RCC 7860 (cell line): ENCODE results near the gene PRLHR.

Experiments
- DNase-seq: peaks from one replicate; pipeline ENCODE4 v3.0.0-alpha.2; 2015; ENCODE audit warnings: low spot score
- FAIRE-seq: peaks from 2 replicates; lab custom pipeline; 2012; peaks lifted over from hg19 to GRCh38; lab: Jason Lieb, UNC

Gene PRLHR

GRCh38 chr10:118564652-118565051, 30.8 kb downstream of the PRLHR start:
- DNase-seq (no peak), FAIRE-seq (no peak)

- FAIRE-seq (no peak), DNase-seq (no peak)
Observed at GRCh38 chr10:118564114-118564513, 31.3 kb downstream of the PRLHR start.

GRCh38 chr10:118563373-118563890, 32.0 kb downstream of the PRLHR start:
- FAIRE-seq (no peak), DNase-seq (no peak)

- FAIRE-seq, result no peak
- DNase-seq, result no peak
Observed at GRCh38 chr10:118562851-118563250, 32.6 kb downstream of the PRLHR start.

GRCh38 chr10:118557946-118558345, 37.5 kb downstream of the PRLHR start:
- FAIRE-seq, result no peak

GRCh38 chr10:118551535-118552100, 43.8 kb downstream of the PRLHR start:
- FAIRE-seq (no peak), DNase-seq (no peak)

More at GRCh38 chr10:118557946-118558345, 37.5 kb downstream of the PRLHR start:
- no peak for DNase-seq

GRCh38 chr10:118547282-118547681, 48.2 kb downstream of the PRLHR start:
- no peak for FAIRE-seq
- DNase-seq, result no peak

- FAIRE-seq (no peak), DNase-seq (no peak)
Observed at GRCh38 chr10:118546479-118546878, 49.0 kb downstream of the PRLHR start.

GRCh38 chr10:118545381-118545780, 50.1 kb downstream of the PRLHR start:
- DNase-seq (no peak), FAIRE-seq (no peak)

GRCh38 chr10:118544401-118544948, 51.0 kb downstream of the PRLHR start:
- DNase-seq (no peak), FAIRE-seq (no peak)

- DNase-seq, result peak; percentile 18
- FAIRE-seq, result no peak
Observed at GRCh38 chr10:118543714-118544400, 51.6 kb downstream of the PRLHR start.

- no peak for FAIRE-seq
- no peak for DNase-seq
Observed at GRCh38 chr10:118542745-118543144, 52.7 kb downstream of the PRLHR start.

- no peak for FAIRE-seq
- DNase-seq, result no peak
Observed at GRCh38 chr10:118542205-118542604, 53.2 kb downstream of the PRLHR start.

- DNase-seq, result no peak
- FAIRE-seq, result no peak
Observed at GRCh38 chr10:118541718-118542117, 53.7 kb downstream of the PRLHR start.
